GM18861 (cell line): ENCODE measurements around the gene PODXL.
A peak's percentile ranks its signal among the peaks of the same experiment; 100 is the strongest.

Experiments used
- ATAC-seq: cut with Tn5 transposase; IDR thresholded peaks from one replicate; pipeline ENCODE4 v1.9.1; 2021; ENCODE audit not compliant: unreplicated experiment

Gene PODXL

GRCh38 chr7:131556053-131556908 lies at the start of gene PODXL:
TSS of gene PODXL (minus strand) at chr7:131556628. CDS start at chr7:131556359, 269 bp downstream.
- peak; percentile 48 for ATAC-seq

GRCh38 chr7:131605280-131605878 lies 49.0 kb upstream of the PODXL start:
- no peak for ATAC-seq

- no peak for ATAC-seq
Measured at GRCh38 chr7:131604841-131605279, 48.4 kb upstream of the PODXL start.

- ATAC-seq = no peak
Measured at GRCh38 chr7:131603932-131604331, 47.5 kb upstream of the PODXL start.

- no peak for ATAC-seq
Measured at GRCh38 chr7:131602994-131603372, 46.6 kb upstream of the PODXL start.

GRCh38 chr7:131602304-131602993 lies 46.0 kb upstream of the PODXL start:
- no peak for ATAC-seq

GRCh38 chr7:131600085-131600881 lies 43.9 kb upstream of the PODXL start:
- ATAC-seq = no peak

- ATAC-seq = no peak
Measured at GRCh38 chr7:131596785-131597184, 40.4 kb upstream of the PODXL start.

- no peak for ATAC-seq
Measured at GRCh38 chr7:131595699-131596098, 39.3 kb upstream of the PODXL start.

- no peak for ATAC-seq
Measured at GRCh38 chr7:131591687-131592319, 35.4 kb upstream of the PODXL start.

GRCh38 chr7:131587315-131587923 lies 31.0 kb upstream of the PODXL start:
- no peak for ATAC-seq

- ATAC-seq = no peak
Measured at GRCh38 chr7:131586759-131587158, 30.3 kb upstream of the PODXL start.

GRCh38 chr7:131586259-131586658 lies 29.8 kb upstream of the PODXL start:
- ATAC-seq = no peak

- ATAC-seq = no peak
Measured at GRCh38 chr7:131583430-131583829, 27.0 kb upstream of the PODXL start.

GRCh38 chr7:131581241-131582051 lies 25.0 kb upstream of the PODXL start:
- ATAC-seq = no peak

GRCh38 chr7:131578602-131579001 lies 22.2 kb upstream of the PODXL start:
- ATAC-seq = no peak

GRCh38 chr7:131574741-131575140 lies 18.3 kb upstream of the PODXL start:
- ATAC-seq = no peak

GRCh38 chr7:131570401-131570800 lies 14.0 kb upstream of the PODXL start:
- ATAC-seq = no peak

- no peak for ATAC-seq
Measured at GRCh38 chr7:131568970-131569369, 12.5 kb upstream of the PODXL start.
